Measurements from ENCODE around the gene ZNF275. TPM values are rescaled to one million over a fixed set of nuclear protein-coding genes. Genes with fewer than 3 reads are reported as not detected.
A peak's percentile ranks its signal among the peaks of the same experiment; 100 is the strongest.
"Not testable (repeated sequence)": the region's sequence is repeated elsewhere in the genome, so short reads cannot be mapped to it uniquely, and the experiment has no call there.

ZNF275 gene, protein sequence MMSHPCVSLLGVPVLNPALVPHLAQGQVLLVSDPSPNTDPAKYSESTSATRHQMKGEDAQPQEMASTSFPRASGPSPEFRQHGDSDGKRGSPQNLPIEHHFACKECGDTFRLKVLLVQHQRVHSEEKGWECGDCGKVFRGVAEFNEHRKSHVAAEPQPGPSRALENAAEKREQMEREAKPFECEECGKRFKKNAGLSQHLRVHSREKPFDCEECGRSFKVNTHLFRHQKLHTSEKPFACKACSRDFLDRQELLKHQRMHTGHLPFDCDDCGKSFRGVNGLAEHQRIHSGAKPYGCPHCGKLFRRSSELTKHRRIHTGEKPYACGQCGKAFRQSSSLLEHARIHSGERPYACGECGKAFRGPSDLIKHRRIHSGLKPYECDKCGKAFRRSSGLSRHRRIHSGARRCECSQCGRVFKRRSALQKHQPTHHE
- total RNA-seq (5.6 TPM), polyA plus RNA-seq (ENCODE audit: insufficient read depth in 1 of 8, insufficient read length in 8 of 8, low replicate concordance in 1 of 8) (10 to 100 TPM in 1 of 8 donors, 1 to 10 TPM in 7; 6.7 to 10.9 (median 8.6) TPM)
- long read RNA-seq, donor 1, full-length matches to known transcripts: 1 of 1 reads
- long read RNA-seq, donor 1, partial matches to known transcripts: 0 of 1 reads
- long read RNA-seq, donor 1, other reads (novel, unspliced or antisense): 0 of 1 reads
- long read RNA-seq, donor 2: 0 reads
- long read RNA-seq, donor 3, full-length matches to known transcripts: 4 of 4 reads
- long read RNA-seq, donor 3, partial matches to known transcripts: 0 of 4 reads
- long read RNA-seq, donor 3, other reads (novel, unspliced or antisense): 0 of 4 reads
- long read RNA-seq, donor 4, full-length matches to known transcripts: 1 of 1 reads
- long read RNA-seq, donor 4, partial matches to known transcripts: 0 of 1 reads
- long read RNA-seq, donor 4, other reads (novel, unspliced or antisense): 0 of 1 reads
- long read RNA-seq, donor 5, full-length matches to known transcripts: 9 of 9 reads
- long read RNA-seq, donor 5, partial matches to known transcripts: 0 of 9 reads
- long read RNA-seq, donor 5, other reads (novel, unspliced or antisense): 0 of 9 reads
- long read RNA-seq, donor 6, full-length matches to known transcripts: 1 of 1 reads
- long read RNA-seq, donor 6, partial matches to known transcripts: 0 of 1 reads
- long read RNA-seq, donor 6, other reads (novel, unspliced or antisense): 0 of 1 reads
- long read RNA-seq, donor 7: 0 reads
- long read RNA-seq, donor 8, full-length matches to known transcripts: 1 of 1 reads
- long read RNA-seq, donor 8, partial matches to known transcripts: 0 of 1 reads
- long read RNA-seq, donor 8, other reads (novel, unspliced or antisense): 0 of 1 reads
- long read RNA-seq, donor 9: 0 reads
- long read RNA-seq, donor 10, full-length matches to known transcripts: 2 of 2 reads
- long read RNA-seq, donor 10, partial matches to known transcripts: 0 of 2 reads
- long read RNA-seq, donor 10, other reads (novel, unspliced or antisense): 0 of 2 reads
- long read RNA-seq, donor 11, full-length matches to known transcripts: 1 of 1 reads
- long read RNA-seq, donor 11, partial matches to known transcripts: 0 of 1 reads
- long read RNA-seq, donor 11, other reads (novel, unspliced or antisense): 0 of 1 reads

GRCh38 chrX:153333821-153334653, at the start of gene ZNF275:
TSS of gene ZNF275 (plus strand) at chrX:153334153. CDS start at chrX:153336680, 2,527 bp downstream.
- H3K4me1 ChIP-seq (ENCODE audit: control insufficient read depth, insufficient read depth, low read length): peaks cover 12% of the 10 kb centered on the region
- H3K27ac ChIP-seq (ENCODE audit: low read length): peak within 1 kb of the TSS; percentile 42
- peak within 1 kb of the TSS; percentile 67 for H3K4me3 ChIP-seq (ENCODE audit: low read length)
- peaks cover 4% of the 10 kb centered on the region for H3K36me3 ChIP-seq (ENCODE audit: control insufficient read depth, insufficient read depth, low read length)
- H3K27me3 ChIP-seq (ENCODE audit: control insufficient read depth, insufficient read depth, low read length): peaks cover 4% of the 10 kb centered on the region
- peak; percentile 89 for DNase-seq
- no peaks in the 10 kb centered on the region for H3K9me3 ChIP-seq (replicated peaks; ENCODE audit: control insufficient read depth, low read depth, low read length)
- WGBS (ENCODE audit: insufficient coverage): 29% methylated on average over 75 of the region's 86 CpGs

- no CpG with 5 or more reads among the region's 8 CpGs for WGBS (ENCODE audit: insufficient coverage)
- H3K27me3 ChIP-seq (ENCODE audit: control insufficient read depth, insufficient read depth, low read length); H3K4me1 ChIP-seq (ENCODE audit: control insufficient read depth, insufficient read depth, low read length); H3K36me3 ChIP-seq (ENCODE audit: control insufficient read depth, insufficient read depth, low read length); H3K4me3 ChIP-seq (ENCODE audit: low read length); DNase-seq; H3K9me3 ChIP-seq (replicated peaks; ENCODE audit: control insufficient read depth, low read depth, low read length); H3K27ac ChIP-seq (ENCODE audit: low read length): not testable (repeated sequence)
Observed at GRCh38 chrX:153285678-153286077, 48.3 kb upstream of the ZNF275 start.

GRCh38 chrX:153288807-153289206, 45.1 kb upstream of the ZNF275 start:
- not testable (repeated sequence) for H3K36me3 ChIP-seq (ENCODE audit: control insufficient read depth, insufficient read depth, low read length); H3K27me3 ChIP-seq (ENCODE audit: control insufficient read depth, insufficient read depth, low read length); H3K4me1 ChIP-seq (ENCODE audit: control insufficient read depth, insufficient read depth, low read length); DNase-seq; H3K9me3 ChIP-seq (replicated peaks; ENCODE audit: control insufficient read depth, low read depth, low read length); H3K4me3 ChIP-seq (ENCODE audit: low read length); H3K27ac ChIP-seq (ENCODE audit: low read length)
- WGBS (ENCODE audit: insufficient coverage): no CpG with 5 or more reads among the region's 2 CpGs

DNA sequence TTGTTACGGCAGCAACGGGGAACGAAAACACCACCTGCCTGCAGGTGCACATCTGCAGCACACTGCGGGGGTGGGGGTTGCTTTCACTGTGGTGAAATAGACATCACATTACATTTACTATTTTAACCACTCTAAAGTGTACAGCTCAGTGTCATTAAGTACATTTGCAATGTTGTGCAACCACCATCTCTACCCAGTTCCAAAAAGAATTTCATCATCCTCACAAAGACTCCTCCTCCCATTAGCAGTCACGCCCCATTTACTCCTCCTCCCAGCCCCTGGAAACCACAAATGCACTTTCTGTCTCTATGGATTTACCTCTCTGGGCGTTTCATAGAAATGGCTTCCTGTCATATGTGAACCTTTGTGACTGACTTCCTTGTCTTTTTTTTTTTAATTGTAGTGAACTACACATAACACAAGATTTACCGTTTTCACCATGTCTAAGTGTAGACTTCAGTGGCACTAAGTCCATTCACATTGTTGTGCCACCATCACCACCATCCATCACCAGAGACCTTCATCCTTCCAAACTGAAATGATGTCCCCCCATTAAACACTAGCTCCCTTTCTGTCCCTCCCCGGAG, 40.4 kb upstream of the ZNF275 start:
- not testable (repeated sequence) for H3K36me3 ChIP-seq (ENCODE audit: control insufficient read depth, insufficient read depth, low read length); H3K9me3 ChIP-seq (replicated peaks; ENCODE audit: control insufficient read depth, low read depth, low read length); H3K27me3 ChIP-seq (ENCODE audit: control insufficient read depth, insufficient read depth, low read length); H3K27ac ChIP-seq (ENCODE audit: low read length); DNase-seq; H3K4me1 ChIP-seq (ENCODE audit: control insufficient read depth, insufficient read depth, low read length); H3K4me3 ChIP-seq (ENCODE audit: low read length)
- WGBS (ENCODE audit: insufficient coverage): 92% methylated on average over 2 of the region's 8 CpGs

- no peaks in the 10 kb centered on the region for H3K4me1 ChIP-seq (ENCODE audit: control insufficient read depth, insufficient read depth, low read length)
- no peak overlapping the region for H3K4me3 ChIP-seq (ENCODE audit: low read length)
- no peaks in the 10 kb centered on the region for H3K36me3 ChIP-seq (ENCODE audit: control insufficient read depth, insufficient read depth, low read length)
- 50% methylated on average over 1 of the region's 1 CpG for WGBS (ENCODE audit: insufficient coverage)
- no peaks in the 10 kb centered on the region for H3K27me3 ChIP-seq (ENCODE audit: control insufficient read depth, insufficient read depth, low read length)
- no peaks in the 10 kb centered on the region for H3K9me3 ChIP-seq (replicated peaks; ENCODE audit: control insufficient read depth, low read depth, low read length)
- DNase-seq: no peak
- no peak overlapping the region for H3K27ac ChIP-seq (ENCODE audit: low read length)
Observed at GRCh38 chrX:153297376-153297775, 36.6 kb upstream of the ZNF275 start.

- no peak for DNase-seq
- Histone ChIP-seq H3K36me3 (ENCODE audit: control insufficient read depth, insufficient read depth, low read length) (no peaks in the 10 kb centered on the region), H3K9me3 (replicated peaks; ENCODE audit: control insufficient read depth, low read depth, low read length) (no peaks in the 10 kb centered on the region), H3K4me3 (ENCODE audit: low read length) (no peak overlapping the region), H3K4me1 (ENCODE audit: control insufficient read depth, insufficient read depth, low read length) (no peaks in the 10 kb centered on the region), H3K27me3 (ENCODE audit: control insufficient read depth, insufficient read depth, low read length) (peaks cover 8% of the 10 kb centered on the region), H3K27ac (ENCODE audit: low read length) (no peak overlapping the region)
- WGBS (ENCODE audit: insufficient coverage): 64% methylated on average over 3 of the region's 5 CpGs
Observed at GRCh38 chrX:153299855-153300254, 34.1 kb upstream of the ZNF275 start.

DNA sequence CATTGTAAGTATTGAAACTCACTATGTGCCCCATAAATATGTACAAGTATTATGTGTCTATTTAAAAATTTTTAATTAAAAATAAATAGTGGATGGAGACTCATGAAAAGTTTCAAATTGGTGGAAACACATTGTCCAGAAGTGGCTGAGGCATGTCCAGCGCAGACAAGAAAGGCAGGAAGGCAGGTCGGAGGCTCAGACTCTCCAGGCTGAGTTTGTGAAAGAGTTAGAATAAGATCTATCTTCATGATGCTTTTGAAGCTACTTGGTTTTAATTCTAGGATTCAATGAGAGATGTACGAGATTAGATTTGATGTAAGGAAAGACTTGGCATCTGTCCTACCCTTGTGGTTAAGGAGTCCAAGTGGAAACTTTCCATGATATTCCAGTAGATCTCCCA, 32.2 kb upstream of the ZNF275 start:
- Histone ChIP-seq H3K27ac (ENCODE audit: low read length) (no peak overlapping the region), H3K36me3 (ENCODE audit: control insufficient read depth, insufficient read depth, low read length) (no peaks in the 10 kb centered on the region), H3K9me3 (replicated peaks; ENCODE audit: control insufficient read depth, low read depth, low read length) (no peaks in the 10 kb centered on the region), H3K4me3 (ENCODE audit: low read length) (no peak overlapping the region), H3K27me3 (ENCODE audit: control insufficient read depth, insufficient read depth, low read length) (peaks cover 11% of the 10 kb centered on the region), H3K4me1 (ENCODE audit: control insufficient read depth, insufficient read depth, low read length) (no peaks in the 10 kb centered on the region)
- WGBS (ENCODE audit: insufficient coverage): 70% methylated on average over 3 of the region's 3 CpGs
- DNase-seq: no peak

DNA sequence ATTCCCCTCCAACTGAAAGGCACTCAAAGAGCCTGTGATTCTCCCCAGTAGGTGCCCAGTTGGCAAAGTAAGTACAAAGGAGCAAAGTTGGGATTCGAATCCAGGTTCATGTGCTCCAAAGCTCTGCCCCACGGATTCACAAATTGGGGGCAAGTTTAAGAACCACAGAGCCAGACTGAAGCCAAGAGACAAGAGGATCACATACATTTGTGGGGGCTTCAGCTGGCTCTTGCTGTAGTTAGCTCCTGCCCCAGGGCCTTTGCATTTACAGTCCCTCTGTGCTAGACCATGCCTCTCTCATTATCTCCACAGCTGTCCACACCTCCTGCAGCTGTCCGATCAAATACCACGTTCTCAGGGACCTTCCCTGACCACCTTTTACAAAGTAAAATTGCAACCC, 31.2 kb upstream of the ZNF275 start:
- Histone ChIP-seq H3K4me3 (ENCODE audit: low read length) (no peak overlapping the region), H3K4me1 (ENCODE audit: control insufficient read depth, insufficient read depth, low read length) (no peaks in the 10 kb centered on the region), H3K9me3 (replicated peaks; ENCODE audit: control insufficient read depth, low read depth, low read length) (no peaks in the 10 kb centered on the region), H3K27me3 (ENCODE audit: control insufficient read depth, insufficient read depth, low read length) (peaks cover 13% of the 10 kb centered on the region), H3K36me3 (ENCODE audit: control insufficient read depth, insufficient read depth, low read length) (no peaks in the 10 kb centered on the region), H3K27ac (ENCODE audit: low read length) (no peak overlapping the region)
- 67% methylated on average over 4 of the region's 4 CpGs for WGBS (ENCODE audit: insufficient coverage)
- DNase-seq: no peak
